Heart left ventricle (tissue), 13 donors: Measurements from ENCODE around the gene TEAD1.

Experiments
- CTCF ChIP-seq, 12 donors: fragments of 200-600 bp; sonication (generic) in 4 of 12; IDR thresholded peaks; one replicate each; pipeline versions ENCODE4 v1.5.0 to v1.8.0; 2018 to 2022; ENCODE audit warnings: antibody characterized with exemption in 12 of 12, mild to moderate bottlenecking in 5 of 12
- POLR2A ChIP-seq, 2 donors: fragments of 450-650 bp; IDR thresholded peaks; one replicate each; pipeline ENCODE4 v1.6.1; 2017; ENCODE audit warnings: antibody characterized with exemption in 2 of 2, mild to moderate bottlenecking in 2 of 2, moderate library complexity in 2 of 2
- donor health status: ischemic (EF 13 %, LVEDD 7.1; RV severe dilation, severe dysfunction).
- donor health status: DM: no; HTN: yes; CAD: no.
- donor health status: DM: no; HTN: no; CAD: no.
- donor health status: ischemic (EF 25% LVEDD 6.9; RV normal size, moderate dysfunction).
- donor health status: ischemic (EF 25% LVEDD 5.7; RV mildly dilated, moderate dysfunction).
- donor health status: ischemic (EF 35%, LVEDD 5.7; RV mildly dilated, moderate dysfunction).
- donor health status: nonischemic (EF 11% LVEDD 7.7; RV severe dilation, severe dysfunction).
- donor health status: DM: yes; HTN: yes; CAD: no.
- donor health status: PGD.
- donor health status: ischemic (EF 29% LVEDD 5.4; RV normal size, mild dysfunction).
- donor health status: nonischemic (EF 23%, LVEDD 6.1; RV moderate dilation, normal function).

- no peak for TF ChIP-seq CTCF (IDR thresholded peaks at IDR 0.05)
- no peak for TF ChIP-seq POLR2A (IDR thresholded peaks at IDR 0.05)
Measured at GRCh38 chr11:12715131-12715530, 40.9 kb downstream of the TEAD1 start.
